T-helper 1 cell (primary cell): ENCODE data around the gene PEX7.
"Not testable (repeated sequence)": the region's sequence is repeated elsewhere in the genome, so short reads cannot be mapped to it uniquely, and the experiment has no call there.

Experiments
- DNase-seq, 5 donors: peaks; one replicate each; pipeline ENCODE4 v3.0.0-alpha.2; 2012 to 2020

PEX7 gene

GRCh38 chr6:136956590-136957544 lies 134.5 kb downstream of the PEX7 start:
- no peak for DNase-seq

DNA sequence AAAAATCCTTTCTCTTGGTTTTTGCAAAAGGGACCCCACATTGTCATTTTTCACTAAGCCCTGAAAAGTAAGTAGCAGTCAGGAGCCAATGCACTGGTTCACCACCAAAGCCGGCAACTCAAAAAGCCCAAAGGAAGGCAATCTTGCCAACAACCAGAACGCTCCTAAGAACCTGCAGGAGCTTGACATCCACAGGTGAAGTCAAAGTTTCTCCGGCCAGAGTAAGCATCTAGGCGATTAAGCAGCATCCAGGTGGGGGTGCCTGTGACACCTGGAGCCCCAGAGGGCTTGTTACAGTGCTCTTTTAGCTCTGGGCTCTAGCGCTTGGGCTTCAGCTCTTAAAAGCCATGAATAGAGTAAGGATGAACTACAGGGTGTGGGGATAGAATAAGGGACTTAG lies 135.8 kb downstream of the PEX7 start:
- DNase-seq, result no peak

DNA sequence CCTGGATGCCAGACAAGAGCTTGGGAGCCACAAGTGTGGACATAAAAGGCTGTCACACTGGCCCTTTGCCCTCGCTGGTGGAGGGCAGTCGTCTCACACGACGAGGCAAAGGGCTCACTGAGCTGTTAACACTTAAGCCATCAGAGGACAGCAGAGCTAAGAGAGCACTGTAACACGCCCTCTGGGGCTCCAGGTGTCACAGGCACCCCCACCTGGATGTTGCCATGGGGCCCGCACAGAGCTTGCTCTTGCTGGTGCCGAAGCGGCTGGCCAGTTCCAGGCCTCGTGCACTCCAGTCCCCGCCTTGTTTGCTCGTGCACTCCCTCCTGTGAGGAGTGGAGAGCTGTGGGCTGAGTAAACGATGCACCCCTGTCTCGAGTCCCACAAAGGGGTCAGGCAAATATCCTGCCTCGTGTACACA lies 137.1 kb downstream of the PEX7 start:
- DNase-seq, result no peak

DNA sequence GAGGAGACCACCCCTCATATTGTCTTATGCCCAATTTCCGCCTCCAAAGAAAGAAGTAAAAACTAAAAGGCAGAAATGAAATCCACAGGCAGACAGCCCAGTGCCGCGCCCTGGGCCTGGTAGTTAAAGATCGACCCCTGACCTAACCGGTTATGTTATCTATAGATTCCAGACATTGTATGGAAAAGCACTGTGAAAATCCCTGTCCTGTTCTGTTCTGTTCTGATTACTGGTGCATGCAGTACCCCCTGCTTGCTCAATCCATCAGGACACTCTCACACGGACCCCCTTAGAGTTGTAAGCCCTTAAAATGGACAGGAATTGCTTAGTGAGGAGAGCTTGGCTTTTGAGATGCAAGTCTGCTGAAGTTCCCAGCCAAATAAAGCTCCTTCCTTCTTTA lies 137.5 kb downstream of the PEX7 start:
- not testable (repeated sequence) for DNase-seq

GRCh38 chr6:136960781-136961180 lies 138.4 kb downstream of the PEX7 start:
- no peak for DNase-seq

- DNase-seq, result no peak
Observed at GRCh38 chr6:136961848-136962247, 139.5 kb downstream of the PEX7 start.

GRCh38 chr6:136962661-136963060 lies 140.3 kb downstream of the PEX7 start:
- DNase-seq, result no peak

DNA sequence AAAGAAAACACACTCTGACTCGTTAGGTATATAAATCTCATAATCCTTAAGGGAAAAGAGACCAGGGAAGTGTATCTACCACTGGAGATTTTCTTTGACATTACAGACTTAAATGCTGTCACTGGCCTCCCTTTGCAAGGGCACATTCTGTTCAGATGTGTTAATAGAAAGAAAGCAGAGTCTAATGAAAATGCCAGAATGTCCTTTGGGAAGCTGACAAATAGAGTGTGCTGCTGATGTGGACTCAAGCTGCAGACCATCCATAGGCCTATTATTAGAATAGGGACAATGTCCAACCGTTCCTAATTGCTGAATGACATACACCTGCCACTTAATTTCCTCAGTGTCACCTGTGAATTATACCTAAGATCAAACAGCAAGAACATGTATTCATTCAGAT lies 140.9 kb downstream of the PEX7 start:
- no peak for DNase-seq
